Measurements from ENCODE around the gene FRMD3. TPM values are rescaled to one million over a fixed set of nuclear protein-coding genes. Genes with fewer than 3 reads are reported as not detected.

Gene FRMD3
- total RNA-seq, 1 experiment from 2014 or later: 3.9 TPM

DNA sequence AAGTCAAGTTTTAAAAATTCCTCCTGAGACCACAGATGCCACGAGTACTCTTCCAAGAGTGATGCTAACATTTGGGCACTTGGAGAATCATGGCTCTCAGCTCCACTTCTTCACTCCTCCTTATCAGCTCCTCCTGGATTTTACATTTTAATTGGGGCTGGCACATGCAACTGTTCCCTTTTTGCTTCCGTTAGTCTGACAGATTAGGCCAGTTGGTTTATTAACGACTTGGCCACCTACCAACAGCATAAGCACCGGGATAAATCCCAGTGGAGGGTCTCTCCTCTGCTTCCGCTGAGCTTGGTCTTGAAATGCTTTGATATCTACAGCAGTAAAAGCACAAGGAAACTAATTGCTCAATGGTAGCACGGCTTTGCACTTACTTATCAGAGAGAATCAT, 340.6 kb downstream of the FRMD3 start:
- TF ChIP-seq CTCF (conservative IDR thresholded peaks at IDR 0.05; ENCODE audit: low read depth, low read length) (no peak), EZH2 (IDR thresholded peaks at IDR 0.05; ENCODE audit: low read length, unreplicated experiment) (no peak), EZH2phosphoT487 (IDR thresholded peaks at IDR 0.05; ENCODE audit: borderline replicate concordance, low read length) (no peak)
- no peaks in the 10 kb centered on the region for H3K9me2 ChIP-seq (replicated peaks; ENCODE audit: low read length)
- no peak overlapping the region for H3K4me2 ChIP-seq (ENCODE audit: low read length)
- no peaks in the 10 kb centered on the region for H3K79me2 ChIP-seq (ENCODE audit: low read length)
- H3F3A ChIP-seq (ENCODE audit: low read length, unreplicated experiment): no peaks in the 10 kb centered on the region
- no TSS peak for BruUV-seq (replicated peaks)
- H3K36me3 ChIP-seq (ENCODE audit: low read depth, low read length): no peaks in the 10 kb centered on the region
- ATAC-seq (no peak), DNase-seq (no peak)
- no peaks in the 10 kb centered on the region for H4K20me1 ChIP-seq (ENCODE audit: low read length)
- no peaks in the 10 kb centered on the region for H3K4me1 ChIP-seq (ENCODE audit: insufficient read depth, low read length)
- no peak overlapping the region for H3K27ac ChIP-seq (ENCODE audit: low read length)
- no peak overlapping the region for H3K9ac ChIP-seq (ENCODE audit: low read length)
- no peak overlapping the region for H3K4me3 ChIP-seq (ENCODE audit: low read length)
- intact Hi-C loops (cut with micrococcal nuclease): no loop called here
- peaks cover 22% of the 10 kb centered on the region for H3K27me3 ChIP-seq (ENCODE audit: low read length)
- CTCF ChIA-PET: no interaction called here
- no peak overlapping the region for H2AFZ ChIP-seq (ENCODE audit: low read length)
- POLR2A ChIA-PET (ENCODE audit: unreplicated experiment): no interaction called here
- no peaks in the 10 kb centered on the region for H3K9me3 ChIP-seq (ENCODE audit: low read length)

DNA sequence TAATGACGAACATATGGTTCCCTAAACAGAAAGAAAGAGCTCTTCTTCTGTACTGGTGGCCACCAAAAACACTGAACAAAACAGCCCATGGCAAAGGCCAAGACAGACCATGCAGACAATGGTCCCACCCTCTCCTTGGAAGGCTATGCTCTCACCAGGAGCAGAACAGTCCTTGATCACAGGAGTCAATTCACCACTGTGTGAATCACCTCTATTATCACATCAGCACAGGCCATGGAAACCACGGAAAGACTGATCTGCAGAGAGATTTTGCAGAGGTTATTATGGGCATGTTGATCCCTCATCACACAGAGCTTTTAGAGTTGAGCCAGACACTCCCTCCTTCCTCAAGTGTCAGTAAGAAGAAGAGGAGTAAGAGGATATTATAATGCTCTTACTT, 341.3 kb downstream of the FRMD3 start:
- Histone ChIP-seq H3F3A (ENCODE audit: low read length, unreplicated experiment) (no peaks in the 10 kb centered on the region), H4K20me1 (ENCODE audit: low read length) (no peaks in the 10 kb centered on the region), H3K4me3 (ENCODE audit: low read length) (no peak overlapping the region), H3K27ac (ENCODE audit: low read length) (no peak overlapping the region), H3K27me3 (ENCODE audit: low read length) (peaks cover 22% of the 10 kb centered on the region), H3K9me3 (ENCODE audit: low read length) (no peaks in the 10 kb centered on the region), H3K4me1 (ENCODE audit: insufficient read depth, low read length) (no peaks in the 10 kb centered on the region), H3K9me2 (replicated peaks; ENCODE audit: low read length) (no peaks in the 10 kb centered on the region), H3K79me2 (ENCODE audit: low read length) (no peaks in the 10 kb centered on the region), H3K4me2 (ENCODE audit: low read length) (no peak overlapping the region), H3K36me3 (ENCODE audit: low read depth, low read length) (no peaks in the 10 kb centered on the region), H2AFZ (ENCODE audit: low read length) (no peak overlapping the region), H3K9ac (ENCODE audit: low read length) (no peak overlapping the region)
- ATAC-seq (no peak), DNase-seq (no peak)
- BruUV-seq (replicated peaks): no TSS peak
- TF ChIP-seq CTCF (conservative IDR thresholded peaks at IDR 0.05; ENCODE audit: low read depth, low read length) (no peak), EZH2phosphoT487 (IDR thresholded peaks at IDR 0.05; ENCODE audit: borderline replicate concordance, low read length) (no peak), EZH2 (IDR thresholded peaks at IDR 0.05; ENCODE audit: low read length, unreplicated experiment) (no peak)
- ChIA-PET CTCF (no interaction called here), POLR2A (ENCODE audit: unreplicated experiment) (no interaction called here)
- intact Hi-C loops (cut with micrococcal nuclease): no loop called here

Other genes with a start within 250 kb of the FRMD3 start
- 1.4 and 2.8 TPM in 2 replicates for gene IDNK, start 84.7 kb upstream of the FRMD3 start, total RNA-seq (2014; rRNA removed)
- gene UBQLN1, start 169.6 kb upstream of the FRMD3 start, total RNA-seq (2014; rRNA removed): 105 and 111 TPM in 2 replicates